ENCODE results near the gene INSYN2B. TPM values are rescaled to one million over a fixed set of nuclear protein-coding genes. Genes with fewer than 3 reads are reported as not detected.

The INSYN2B gene
- total and polyA plus RNA-seq, 2 of the 4 experiments (the other 2 are of a cell fraction): 9.1 to 33.5 TPM

- DNase-seq: no peak
- H3K18ac ChIP-seq (ENCODE audit: low read depth, low read length): no peak overlapping the region
- H2BK20ac ChIP-seq (ENCODE audit: low read depth, low read length): no peak overlapping the region
- no peak overlapping the region for H2BK15ac ChIP-seq (ENCODE audit: low read depth, low read length)
- no peak overlapping the region for H3K4me2 ChIP-seq (ENCODE audit: low read depth, low read length)
- in situ Hi-C loops (cut with MboI; ENCODE audit: low sequenced_read_pairs) (no loop called here), intact Hi-C loops (cut with micrococcal nuclease) (no loop called here), dilution Hi-C loops (cut with HindIII; ENCODE audit: low sequenced_read_pairs, unreplicated experiment) (no loop called here)
- H3K23ac ChIP-seq (ENCODE audit: low read depth, low read length): no peak overlapping the region
- H3K9ac ChIP-seq (ENCODE audit: low read depth, low read length): no peak overlapping the region
- H3K4me1 ChIP-seq (ENCODE audit: control insufficient read depth, insufficient read depth, low read length): peaks cover 9% of the 10 kb centered on the region
- no peak overlapping the region for H2BK120ac ChIP-seq (ENCODE audit: low read depth, low read length)
- BruUV-seq (replicated peaks): no TSS peak
- H3K4me3 ChIP-seq (ENCODE audit: insufficient read depth, low read depth, low read length): no peak overlapping the region
- H4K5ac ChIP-seq (ENCODE audit: low read depth, low read length): no peak overlapping the region
- no peak overlapping the region for H3K14ac ChIP-seq (replicated peaks; ENCODE audit: low read depth, low read length)
- H3K79me1 ChIP-seq (ENCODE audit: low read depth in 1 of 2, low read length in 2 of 2): peaks cover 2 to 8% of the 10 kb centered on the region in 2 experiments; a peak in 2 of 4 replicates
- H4K8ac ChIP-seq (ENCODE audit: low read depth in 2 of 2, low read length in 2 of 2): no peak overlapping the region
- ChIA-PET CTCF (interaction anchor here (0.6 to 2.6 kb wide), 2 partner anchors 58 to 700 kb away, joined by 3 to 8 read pairs; partner anchors contain the start of gene INSYN2B), POLR2A (ENCODE audit: unreplicated experiment) (no interaction called here)
- H3K9me1 ChIP-seq (ENCODE audit: insufficient read depth, low read length): peaks cover 2% of the 10 kb centered on the region; the same call in 1 of the 2 replicates
- TF ChIP-seq ELK1 (IDR thresholded peaks at IDR 0.05; ENCODE audit: borderline replicate concordance, low read depth, low read length) (no peak), MXI1 (IDR thresholded peaks at IDR 0.05; ENCODE audit: borderline replicate concordance, low read depth, low read length) (no peak), MAZ (IDR thresholded peaks at IDR 0.05; ENCODE audit: borderline replicate concordance, low read depth, low read length) (no peak), RCOR1 (IDR thresholded peaks at IDR 0.05; ENCODE audit: insufficient replicate concordance, low read length) (no peak), FOS (IDR thresholded peaks at IDR 0.05; ENCODE audit: low read depth, low read length) (no peak), SMC3 (IDR thresholded peaks at IDR 0.05; ENCODE audit: low read depth, low read length) (no peak), CEBPB (IDR thresholded peaks at IDR 0.05; ENCODE audit: low read depth, low read length) (no peak), BHLHE40 (IDR thresholded peaks at IDR 0.05; ENCODE audit: low read depth, low read length) (no peak)
- TF ChIP-seq, protein P1, sequence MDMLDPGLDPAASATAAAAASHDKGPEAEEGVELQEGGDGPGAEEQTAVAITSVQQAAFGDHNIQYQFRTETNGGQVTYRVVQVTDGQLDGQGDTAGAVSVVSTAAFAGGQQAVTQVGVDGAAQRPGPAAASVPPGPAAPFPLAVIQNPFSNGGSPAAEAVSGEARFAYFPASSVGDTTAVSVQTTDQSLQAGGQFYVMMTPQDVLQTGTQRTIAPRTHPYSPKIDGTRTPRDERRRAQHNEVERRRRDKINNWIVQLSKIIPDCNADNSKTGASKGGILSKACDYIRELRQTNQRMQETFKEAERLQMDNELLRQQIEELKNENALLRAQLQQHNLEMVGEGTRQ (IDR thresholded peaks at IDR 0.05; ENCODE audit: low read depth, low read length): no peak
- H3K27me3 ChIP-seq (ENCODE audit: control insufficient read depth, insufficient read depth, low read length): no peaks in the 10 kb centered on the region
- H3K9me3 ChIP-seq (ENCODE audit: control insufficient read depth, insufficient read depth, low read length): no peaks in the 10 kb centered on the region
- no peaks in the 10 kb centered on the region for H4K20me1 ChIP-seq (ENCODE audit: insufficient read depth, low read length)
- H2AK5ac ChIP-seq (ENCODE audit: low read depth, low read length): no peak overlapping the region
- ATAC-seq (ENCODE audit: low read depth): no peak
- no peak overlapping the region for H3K56ac ChIP-seq (ENCODE audit: extremely low read depth, insufficient read depth, low read length)
- H3K36me3 ChIP-seq (ENCODE audit: control insufficient read depth, insufficient read depth, low read length): no peaks in the 10 kb centered on the region
- no peak overlapping the region for H2AFZ ChIP-seq (replicated peaks; ENCODE audit: low read length, poor library complexity)
- H3K27ac ChIP-seq (ENCODE audit: insufficient read depth, low read length): no peak overlapping the region
- H2AK9ac ChIP-seq (replicated peaks; ENCODE audit: low read depth, low read length, poor library complexity): no peak overlapping the region
- H2BK5ac ChIP-seq (ENCODE audit: low read depth, low read length, poor library complexity, severe bottlenecking): no peak overlapping the region
- no CpG with 5 or more reads among the region's 1 CpG for WGBS, 2 experiments (ENCODE audit: extremely low coverage in 2 of 2, insufficient read length in 1 of 2)
- no peak overlapping the region for H3K4ac ChIP-seq (ENCODE audit: low read depth, low read length)
- H4K91ac ChIP-seq (ENCODE audit: insufficient read depth, low read depth, low read length): no peak overlapping the region
These were observed 57.8 kb downstream of the INSYN2B start for GRCh38 chr5:169922474-169922873.
